Naive thymus-derived CD4-positive, alpha-beta T cell (primary cell): ENCODE results near the gene RAB3C. TPM values are rescaled to one million over a fixed set of nuclear protein-coding genes. Genes with fewer than 3 reads are reported as not detected.
"Not testable (repeated sequence)": the region's sequence is repeated elsewhere in the genome, so short reads cannot be mapped to it uniquely, and the experiment has no call there.

Experiments
- ATAC-seq: fragments of 150-1000 bp; cut with Tn5 transposase; 2 replicates; pipeline ENCODE4 v1.10.0; 2021; ENCODE audit warnings: mild to moderate bottlenecking, moderate library complexity
- CTCF ChIA-PET: fragments of 350-600 bp; sonication (Branson Sonifier 250); formaldehyde crosslinking; loops from one replicate; lab custom pipeline; 2021; ENCODE audit warnings: antibody characterized with exemption; lab: Charles Lee
- POLR2A ChIA-PET: fragments of 350-600 bp; sonication (Branson Sonifier 250); formaldehyde crosslinking; loops from one replicate; lab custom pipeline; 2021; ENCODE audit warnings: antibody characterized with exemption, inconsistent platforms; lab: Charles Lee
- DNase-seq, 9 donors: peaks; one replicate each; pipeline versions ENCODE4 v3.0.0 to v3.0.0-alpha.2; 2020 to 2022; ENCODE audit warnings: mixed read lengths in 1 of 9
- H3K27ac ChIP-seq: one replicate; pipeline ENCODE4 v1.7.0; 2013; ENCODE audit warnings: mild to moderate bottlenecking, low read depth, low read length, moderate library complexity
- H3K27me3 ChIP-seq, 2 donors: one replicate each; pipeline ENCODE4 v1.7.0; 2013; ENCODE audit warnings: low read length in 2 of 2, mild to moderate bottlenecking in 2 of 2, moderate library complexity in 2 of 2; ENCODE audit not compliant: control insufficient read depth in 2 of 2, insufficient read depth in 2 of 2
- H3K36me3 ChIP-seq, 3 experiments: 1 replicate in 2 of 3; 2 replicates in 1 of 3; pipeline ENCODE4 v1.7.0; 2013; ENCODE audit warnings: low read length in 3 of 3, mild to moderate bottlenecking in 3 of 3, moderate library complexity in 1 of 3; ENCODE audit not compliant: insufficient read depth in 3 of 3, control insufficient read depth in 2 of 3
- H3K4me1 ChIP-seq, 2 donors: one replicate each; pipeline ENCODE4 v1.7.0; 2013; ENCODE audit warnings: low read length in 2 of 2, mild to moderate bottlenecking in 2 of 2, moderate library complexity in 1 of 2; ENCODE audit not compliant: control insufficient read depth in 2 of 2, insufficient read depth in 2 of 2
- H3K4me3 ChIP-seq: 2 replicates; pipeline ENCODE4 v1.7.0; 2013; ENCODE audit warnings: mild to moderate bottlenecking, low read length
- H3K9me3 ChIP-seq, 3 experiments: 1 replicate in 2 of 3; 2 replicates in 1 of 3; pipeline ENCODE4 v1.7.0; 2013; ENCODE audit warnings: low read length in 3 of 3; ENCODE audit not compliant: control insufficient read depth in 2 of 3
- H3K27ac Mint-ChIP-seq, 9 donors: one replicate each; pipeline ENCODE4 v1.8.0; 2020 to 2022; ENCODE audit warnings: mixed read lengths in 9 of 9, mild to moderate bottlenecking in 8 of 9, moderate library complexity in 5 of 9, inconsistent platforms in 2 of 9
- H3K27me3 Mint-ChIP-seq, 5 donors: one replicate each; pipeline ENCODE4 v1.8.0; 2021 to 2022; ENCODE audit warnings: mixed read lengths in 5 of 5, mild to moderate bottlenecking in 1 of 5
- H3K36me3 Mint-ChIP-seq, 5 donors: one replicate each; pipeline ENCODE4 v1.8.0; 2020 to 2022; ENCODE audit warnings: mixed read lengths in 5 of 5, mild to moderate bottlenecking in 3 of 5, inconsistent platforms in 1 of 5
- H3K4me1 Mint-ChIP-seq, 7 donors: one replicate each; pipeline ENCODE4 v1.8.0; 2020 to 2022; ENCODE audit warnings: mixed read lengths in 7 of 7, mild to moderate bottlenecking in 3 of 7, inconsistent platforms in 1 of 7
- H3K4me3 Mint-ChIP-seq, 10 donors: one replicate each; pipeline ENCODE4 v1.8.0; 2020 to 2022; ENCODE audit warnings: mild to moderate bottlenecking in 10 of 10, mixed read lengths in 10 of 10, moderate library complexity in 6 of 10, inconsistent platforms in 2 of 10
- H3K9me3 Mint-ChIP-seq, 11 donors: one replicate each; pipeline ENCODE4 v1.8.0; 2020 to 2022; ENCODE audit warnings: mixed read lengths in 11 of 11, mild to moderate bottlenecking in 4 of 11, inconsistent platforms in 1 of 11, moderate library complexity in 1 of 11
- intact Hi-C, 2 donors: fragments of 100-400 bp; cut with micrococcal nuclease; formaldehyde crosslinking; loops; one replicate each; pipeline ENCODE4 v1.15.1; 2023
- polyA plus RNA-seq, 2 donors: library from polyadenylated mRNA; unstranded; fragments of 300-500 nt; fragmentation: Illumina TruSeq; gene quantifications; one replicate each; pipeline ENCODE4 v1.2.3, GENCODE V29; 2021
- total RNA-seq, 6 experiments: library from RNA in 5 of 6; stranded (reverse) in 5 of 6; gene quantifications; 1 replicate in 5 of 6; 2 replicates in 1 of 6; pipeline ENCODE4 v1.2.3 and lab custom pipeline; 2021 to 2026

The RAB3C gene
- total and polyA plus RNA-seq, 7 experiments from 2014 or later: not detected

DNA sequence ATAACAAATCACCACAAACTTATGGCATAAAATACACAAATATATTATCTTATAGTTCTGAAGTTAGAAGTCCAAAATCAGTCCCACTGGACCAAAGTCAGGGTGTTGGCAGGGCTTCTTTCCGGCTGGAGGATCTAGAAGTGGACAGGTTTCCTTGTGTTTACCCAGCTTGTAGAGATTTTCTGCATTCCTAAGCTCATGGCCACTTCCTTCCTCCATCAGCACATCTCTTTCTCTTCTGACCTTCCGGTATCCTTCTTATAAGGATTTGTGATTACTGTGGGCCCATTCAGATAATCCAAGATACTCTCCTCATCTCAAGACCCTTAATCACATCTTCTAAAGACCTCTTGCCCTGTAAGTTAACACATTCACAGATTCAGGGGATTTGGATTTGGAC, 97.6 kb downstream of the RAB3C start:
- no peak overlapping the region for H3K27ac ChIP-seq
- no peak overlapping the region for H3K4me3 ChIP-seq
- no peaks in the 10 kb centered on the region for H3K4me1 Mint-ChIP-seq
- no peaks in the 10 kb centered on the region for H3K27me3 ChIP-seq
- H3K9me3 Mint-ChIP-seq: peaks cover 0 to 10% (median 0%) of the 10 kb centered on the region in 11 donors
- no peak overlapping the region for H3K27ac Mint-ChIP-seq
- no peaks in the 10 kb centered on the region for H3K36me3 ChIP-seq
- no peaks in the 10 kb centered on the region for H3K4me1 ChIP-seq
- POLR2A ChIA-PET: no interaction called here
- H3K36me3 Mint-ChIP-seq: no peaks in the 10 kb centered on the region
- intact Hi-C loops: no loop called here
- CTCF ChIA-PET: no interaction called here
- no peaks in the 10 kb centered on the region for H3K9me3 ChIP-seq
- H3K4me3 Mint-ChIP-seq: no peak overlapping the region
- H3K27me3 Mint-ChIP-seq: peaks cover 0 to 5% (median 0%) of the 10 kb centered on the region in 5 donors
- ATAC-seq (no peak), DNase-seq (no peak)

DNA sequence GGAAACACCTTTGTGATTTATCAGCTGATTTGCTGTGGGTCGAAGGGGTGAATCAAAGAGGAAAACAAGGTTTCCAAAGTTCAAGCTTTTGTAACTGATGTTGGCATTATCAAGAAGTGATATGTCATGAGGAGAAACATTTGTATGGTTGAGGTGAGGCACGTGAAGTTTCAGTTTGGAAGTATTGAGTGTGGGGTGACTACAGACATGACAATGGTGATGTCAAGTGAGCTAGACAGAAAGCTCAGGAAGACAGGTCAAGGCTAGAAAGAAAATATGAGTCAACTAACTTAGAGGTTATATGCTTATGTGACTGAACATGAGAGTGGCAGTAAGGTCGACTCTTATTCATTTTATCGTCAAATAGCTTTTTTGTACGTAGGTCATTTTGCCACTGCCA, 99.1 kb downstream of the RAB3C start:
- Mint-ChIP-seq H3K4me1 (no peaks in the 10 kb centered on the region), H3K4me3 (no peak overlapping the region), H3K9me3 (peaks cover 0 to 8% (median 0%) of the 10 kb centered on the region in 11 donors), H3K36me3 (no peaks in the 10 kb centered on the region), H3K27ac (no peak overlapping the region), H3K27me3 (no peaks in the 10 kb centered on the region)
- Histone ChIP-seq H3K27me3 (no peaks in the 10 kb centered on the region), H3K36me3 (no peaks in the 10 kb centered on the region), H3K4me1 (no peaks in the 10 kb centered on the region), H3K27ac (no peak overlapping the region), H3K4me3 (no peak overlapping the region), H3K9me3 (no peaks in the 10 kb centered on the region)
- intact Hi-C loops: no loop called here
- CTCF ChIA-PET: no interaction called here
- ATAC-seq: no peak
- DNase-seq: no peak
- POLR2A ChIA-PET: no interaction called here

DNA sequence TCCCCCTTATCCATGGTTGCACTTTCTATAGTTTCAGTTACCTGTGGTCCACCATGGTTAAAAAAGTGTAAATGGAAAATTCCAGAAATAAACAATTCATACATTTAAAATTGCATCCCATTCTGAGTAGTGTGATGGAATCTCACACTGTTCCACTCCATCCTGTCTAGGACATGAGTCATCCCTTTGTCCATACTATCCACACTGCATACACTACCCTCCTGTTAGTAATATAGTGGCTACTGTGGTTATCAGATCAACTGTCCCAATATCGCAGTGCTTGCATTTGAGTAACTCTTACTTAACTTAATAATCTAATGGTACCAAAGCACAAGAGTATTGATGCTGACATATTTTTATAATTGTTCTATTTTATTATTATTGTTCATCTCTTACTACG, 100.7 kb downstream of the RAB3C start:
- no peaks in the 10 kb centered on the region for H3K4me1 ChIP-seq
- DNase-seq (no peak), ATAC-seq (no peak)
- CTCF ChIA-PET: no interaction called here
- no peak overlapping the region for H3K4me3 ChIP-seq
- H3K27ac ChIP-seq: no peak overlapping the region
- Mint-ChIP-seq H3K27me3 (no peaks in the 10 kb centered on the region), H3K27ac (no peak overlapping the region), H3K4me3 (no peak overlapping the region), H3K9me3 (peaks cover 0 to 8% (median 0%) of the 10 kb centered on the region in 11 donors), H3K4me1 (no peaks in the 10 kb centered on the region), H3K36me3 (no peaks in the 10 kb centered on the region)
- H3K27me3 ChIP-seq: no peaks in the 10 kb centered on the region
- no peaks in the 10 kb centered on the region for H3K9me3 ChIP-seq
- no peaks in the 10 kb centered on the region for H3K36me3 ChIP-seq
- intact Hi-C loops: no loop called here
- POLR2A ChIA-PET: no interaction called here

DNA sequence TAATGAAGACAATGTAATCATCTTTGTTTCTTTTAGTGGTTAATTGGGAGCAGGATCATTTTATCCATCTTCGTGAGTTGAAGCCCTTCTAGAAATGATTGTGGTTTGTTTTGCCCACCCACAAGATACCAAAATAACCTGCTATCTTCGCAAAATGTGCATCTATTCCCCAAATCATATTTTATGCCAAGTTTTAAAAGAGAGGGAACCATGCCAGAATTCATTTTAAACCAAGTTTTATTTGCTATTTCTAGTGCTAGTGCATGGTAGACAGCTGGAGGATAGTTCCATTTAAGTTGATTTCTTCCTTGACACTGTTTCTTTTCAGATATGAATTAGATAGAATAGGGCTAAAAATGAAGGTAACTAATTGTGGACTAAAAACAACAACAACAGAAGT, 104.2 kb downstream of the RAB3C start:
- no peaks in the 10 kb centered on the region for H3K27me3 ChIP-seq
- ChIA-PET CTCF (no interaction called here), POLR2A (no interaction called here)
- H3K36me3 Mint-ChIP-seq: no peaks in the 10 kb centered on the region
- intact Hi-C loops: no loop called here
- H3K4me1 Mint-ChIP-seq: no peaks in the 10 kb centered on the region
- DNase-seq (no peak), ATAC-seq (no peak)
- H3K4me3 Mint-ChIP-seq: no peak overlapping the region
- no peak overlapping the region for H3K27ac ChIP-seq
- H3K4me3 ChIP-seq: no peak overlapping the region
- peaks cover 0 to 3% (median 0%) of the 10 kb centered on the region in 11 donors for H3K9me3 Mint-ChIP-seq
- H3K27me3 Mint-ChIP-seq: no peaks in the 10 kb centered on the region
- no peaks in the 10 kb centered on the region for H3K9me3 ChIP-seq
- H3K36me3 ChIP-seq: no peaks in the 10 kb centered on the region
- no peaks in the 10 kb centered on the region for H3K4me1 ChIP-seq
- H3K27ac Mint-ChIP-seq: no peak overlapping the region

DNA sequence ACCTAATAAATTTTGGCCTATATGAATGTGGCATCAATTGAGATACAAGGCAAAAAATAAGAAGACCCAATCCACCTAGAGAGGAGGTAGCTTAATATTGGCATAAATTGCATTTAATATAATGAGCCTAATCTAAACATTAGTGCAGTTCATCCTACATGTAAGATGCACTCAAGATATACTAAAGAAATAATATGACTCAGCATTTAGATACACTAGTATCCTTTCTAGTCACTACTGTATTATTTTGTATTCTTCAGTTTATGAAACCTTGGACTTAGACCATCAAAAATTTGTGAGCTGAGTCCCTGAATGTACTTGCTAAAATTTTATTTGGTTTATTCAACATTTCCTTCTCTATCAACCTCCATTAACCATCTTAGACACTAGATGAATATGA, 104.7 kb downstream of the RAB3C start:
- ATAC-seq: no peak
- no peak overlapping the region for H3K4me3 ChIP-seq
- no peaks in the 10 kb centered on the region for H3K4me1 ChIP-seq
- DNase-seq: no peak
- no peaks in the 10 kb centered on the region for H3K27me3 Mint-ChIP-seq
- intact Hi-C loops: no loop called here
- CTCF ChIA-PET: no interaction called here
- no peaks in the 10 kb centered on the region for H3K36me3 ChIP-seq
- H3K9me3 Mint-ChIP-seq: peaks cover 0 to 3% (median 0%) of the 10 kb centered on the region in 11 donors
- POLR2A ChIA-PET: no interaction called here
- no peaks in the 10 kb centered on the region for H3K36me3 Mint-ChIP-seq
- no peak overlapping the region for H3K27ac ChIP-seq
- no peaks in the 10 kb centered on the region for H3K27me3 ChIP-seq
- no peaks in the 10 kb centered on the region for H3K9me3 ChIP-seq
- no peaks in the 10 kb centered on the region for H3K4me1 Mint-ChIP-seq
- no peak overlapping the region for H3K4me3 Mint-ChIP-seq
- no peak overlapping the region for H3K27ac Mint-ChIP-seq

DNA sequence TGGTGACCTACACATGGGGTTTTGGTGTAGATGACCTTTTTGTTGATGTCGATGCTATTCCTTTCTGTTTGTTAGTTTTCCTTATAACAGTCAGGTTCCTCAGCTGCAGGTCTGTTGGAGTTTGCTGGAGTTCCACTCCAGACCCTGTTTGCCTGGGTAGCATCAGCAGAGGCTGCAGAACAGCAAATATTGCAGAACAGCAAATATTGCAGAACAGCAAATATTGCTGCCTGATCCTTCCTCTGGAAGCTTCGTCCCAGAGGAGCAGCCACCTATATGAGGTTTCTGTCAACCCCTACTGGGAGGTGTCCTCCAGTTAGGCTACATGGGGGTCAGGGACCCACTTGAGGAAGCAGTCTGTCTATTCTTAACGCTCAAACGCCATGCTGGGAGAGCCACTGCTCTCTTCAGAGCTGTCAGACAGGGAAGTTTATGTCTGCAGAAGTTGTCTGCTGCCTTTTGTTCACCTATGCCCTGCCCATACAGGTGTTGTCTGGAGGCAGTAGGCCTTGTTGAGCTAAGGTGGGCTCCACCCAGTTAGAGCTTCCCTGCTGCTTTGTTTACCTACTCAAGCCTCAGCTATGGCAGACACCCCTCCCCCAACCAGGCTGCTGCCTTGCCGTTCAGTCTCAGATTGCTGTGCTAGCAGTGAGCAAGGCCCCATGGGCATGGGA, 116.3 kb downstream of the RAB3C start:
- DNase-seq, intact Hi-C loops, H3K4me3 Mint-ChIP-seq, H3K4me3 ChIP-seq, H3K27ac Mint-ChIP-seq, H3K27ac ChIP-seq, H3K9me3 ChIP-seq, ATAC-seq, H3K36me3 Mint-ChIP-seq, POLR2A ChIA-PET, H3K4me1 ChIP-seq, H3K36me3 ChIP-seq, CTCF ChIA-PET, H3K4me1 Mint-ChIP-seq, H3K27me3 ChIP-seq: not testable (repeated sequence)
- Mint-ChIP-seq H3K9me3 (peaks cover 9 to 38% (median 17%) of the 10 kb centered on the region in 11 donors), H3K27me3 (peaks cover 0 to 23% (median 5%) of the 10 kb centered on the region in 5 donors)

DNA sequence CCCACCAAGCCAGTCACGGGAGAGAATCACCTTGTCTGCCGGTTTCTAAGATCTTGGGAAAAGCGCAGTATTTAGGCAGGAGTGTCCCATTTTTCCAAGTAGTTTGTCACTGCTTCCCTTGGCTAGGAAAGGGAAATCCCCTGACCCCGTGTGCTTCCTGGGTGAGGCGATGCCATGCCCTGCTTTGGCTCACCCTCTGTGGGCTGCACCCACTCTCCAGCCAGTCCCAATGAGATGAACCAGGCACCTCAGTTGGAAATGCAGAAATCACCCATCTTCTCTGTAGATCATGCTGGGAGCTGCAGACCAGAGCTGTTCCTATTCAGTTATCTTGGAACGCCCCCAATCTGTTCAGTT, 116.9 kb downstream of the RAB3C start:
- no peak overlapping the region for H3K4me3 ChIP-seq
- Mint-ChIP-seq H3K4me1 (no peaks in the 10 kb centered on the region), H3K36me3 (peaks cover 0 to 9% (median 6%) of the 10 kb centered on the region in 5 donors), H3K4me3 (no peak overlapping the region), H3K9me3 (peaks cover 9 to 38% (median 17%) of the 10 kb centered on the region in 11 donors), H3K27ac (no peak overlapping the region), H3K27me3 (peaks cover 0 to 23% (median 5%) of the 10 kb centered on the region in 5 donors)
- ATAC-seq (no peak), DNase-seq (no peak)
- H3K36me3 ChIP-seq: no peaks in the 10 kb centered on the region
- no peak overlapping the region for H3K27ac ChIP-seq
- CTCF ChIA-PET: no interaction called here
- H3K27me3 ChIP-seq: no peaks in the 10 kb centered on the region
- H3K4me1 ChIP-seq: no peaks in the 10 kb centered on the region
- POLR2A ChIA-PET: no interaction called here
- intact Hi-C loops: no loop called here
- no peaks in the 10 kb centered on the region for H3K9me3 ChIP-seq
